DOHH2 (cell line): ENCODE measurements around the gene RTN3.

Experiments
- H3F3A ChIP-seq: fragments of 200-600 bp; sonication (generic), shearing (Covaris generic); 2 replicates; pipeline ENCODE4 v1.6.0; 2016; ENCODE audit warnings: antibody characterized with exemption, mild to moderate bottlenecking; ENCODE audit not compliant: control insufficient read depth, insufficient read depth
- H3K27ac ChIP-seq: fragments of 200-600 bp; sonication (generic); 2 replicates; pipeline ENCODE4 v1.5.1; 2014; ENCODE audit warnings: low read depth, mild to moderate bottlenecking, low read length, moderate library complexity
- H3K27me3 ChIP-seq: fragments of 200-600 bp; sonication (generic); 2 replicates; pipeline ENCODE4 v1.6.1; 2014; ENCODE audit warnings: mild to moderate bottlenecking, low read length, mixed read lengths; ENCODE audit not compliant: control insufficient read depth
- H3K36me3 ChIP-seq: fragments of 200-600 bp; sonication (generic); 2 replicates; pipeline ENCODE4 v1.6.1; 2014; ENCODE audit warnings: mild to moderate bottlenecking, low read length, moderate library complexity, mixed read lengths; ENCODE audit not compliant: control insufficient read depth
- H3K4me1 ChIP-seq: fragments of 200-600 bp; sonication (generic); 2 replicates; pipeline ENCODE4 v1.6.1; 2014; ENCODE audit warnings: mild to moderate bottlenecking, low read length, mixed read lengths; ENCODE audit not compliant: control insufficient read depth
- H3K4me2 ChIP-seq: fragments of 200-600 bp; sonication (generic); 2 replicates; pipeline ENCODE4 v1.6.0; 2014; ENCODE audit warnings: mild to moderate bottlenecking, low read length, moderate library complexity
- H3K4me3 ChIP-seq: fragments of 200-600 bp; sonication (generic); 2 replicates; pipeline ENCODE4 v1.5.1; 2014; ENCODE audit warnings: mild to moderate bottlenecking, low read length, mixed read lengths
- H3K79me2 ChIP-seq: fragments of 200-600 bp; sonication (generic); 2 replicates; pipeline ENCODE4 v1.6.1; 2014; ENCODE audit warnings: mild to moderate bottlenecking, low read length, mixed read lengths; ENCODE audit not compliant: control insufficient read depth
- H3K9me2 ChIP-seq: fragments of 200-600 bp; sonication (generic); replicated peaks from 2 replicates; pipeline ENCODE4 v1.6.1; 2014; ENCODE audit warnings: mild to moderate bottlenecking, low read length, mixed read lengths; ENCODE audit not compliant: control insufficient read depth
- H3K9me3 ChIP-seq: fragments of 200-600 bp; sonication (generic); 2 replicates; pipeline ENCODE4 v1.6.1; 2014; ENCODE audit warnings: antibody characterized with exemption, low read length, mixed read lengths; ENCODE audit not compliant: control insufficient read depth, insufficient read depth
- H4K20me1 ChIP-seq: fragments of 200-600 bp; sonication (generic); 2 replicates; pipeline ENCODE4 v1.6.0; 2014; ENCODE audit warnings: low read depth, mild to moderate bottlenecking, antibody characterized with exemption, low read length, moderate library complexity; ENCODE audit not compliant: control insufficient read depth, insufficient read depth
- EZH2phosphoT487 ChIP-seq: fragments of 200-600 bp; sonication (generic); IDR thresholded peaks from 2 replicates; pipeline ENCODE4 v1.6.1; 2017; ENCODE audit warnings: borderline replicate concordance, mild to moderate bottlenecking, antibody characterized with exemption, low read length, moderate library complexity, mixed read lengths
- TF ChIP-seq, protein P1 (sequence below): fragments of 200-600 bp; sonication (generic); IDR thresholded peaks from one replicate; pipeline ENCODE4 v1.5.1; 2014; ENCODE audit warnings: antibody characterized with exemption, mild to moderate bottlenecking, low read depth, low read length; ENCODE audit not compliant: poor library complexity, severe bottlenecking

The RTN3 gene

DNA sequence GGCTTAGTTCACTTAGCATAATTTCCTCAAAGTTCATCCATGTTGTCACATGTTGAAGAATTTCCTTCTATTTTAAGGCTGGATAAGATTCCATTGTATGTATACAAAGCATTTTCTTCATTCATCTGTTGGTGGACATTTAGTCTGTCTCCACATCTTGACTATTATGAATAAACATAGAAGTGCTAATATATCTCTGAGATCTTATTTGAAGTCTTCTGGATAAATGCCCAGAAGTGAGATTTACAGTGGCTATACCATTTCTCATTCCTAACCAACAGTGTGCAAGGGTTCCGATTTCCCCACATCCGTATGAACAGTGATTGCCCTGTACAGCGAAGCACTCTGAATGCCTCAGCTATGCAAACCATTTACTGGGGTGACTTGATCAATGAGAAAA is 93.9 kb downstream of the RTN3 start:
- no peak overlapping the region for H3K4me3 ChIP-seq
- no peak overlapping the region for H3K27ac ChIP-seq
- H3K27me3 ChIP-seq = peaks cover 38% of the 10 kb centered on the region
- H3K9me2 ChIP-seq = no peaks in the 10 kb centered on the region
- H4K20me1 ChIP-seq = no peaks in the 10 kb centered on the region
- H3K79me2 ChIP-seq = no peaks in the 10 kb centered on the region
- TF ChIP-seq, protein P1, sequence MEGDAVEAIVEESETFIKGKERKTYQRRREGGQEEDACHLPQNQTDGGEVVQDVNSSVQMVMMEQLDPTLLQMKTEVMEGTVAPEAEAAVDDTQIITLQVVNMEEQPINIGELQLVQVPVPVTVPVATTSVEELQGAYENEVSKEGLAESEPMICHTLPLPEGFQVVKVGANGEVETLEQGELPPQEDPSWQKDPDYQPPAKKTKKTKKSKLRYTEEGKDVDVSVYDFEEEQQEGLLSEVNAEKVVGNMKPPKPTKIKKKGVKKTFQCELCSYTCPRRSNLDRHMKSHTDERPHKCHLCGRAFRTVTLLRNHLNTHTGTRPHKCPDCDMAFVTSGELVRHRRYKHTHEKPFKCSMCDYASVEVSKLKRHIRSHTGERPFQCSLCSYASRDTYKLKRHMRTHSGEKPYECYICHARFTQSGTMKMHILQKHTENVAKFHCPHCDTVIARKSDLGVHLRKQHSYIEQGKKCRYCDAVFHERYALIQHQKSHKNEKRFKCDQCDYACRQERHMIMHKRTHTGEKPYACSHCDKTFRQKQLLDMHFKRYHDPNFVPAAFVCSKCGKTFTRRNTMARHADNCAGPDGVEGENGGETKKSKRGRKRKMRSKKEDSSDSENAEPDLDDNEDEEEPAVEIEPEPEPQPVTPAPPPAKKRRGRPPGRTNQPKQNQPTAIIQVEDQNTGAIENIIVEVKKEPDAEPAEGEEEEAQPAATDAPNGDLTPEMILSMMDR = no peak
- no peak for TF ChIP-seq EZH2phosphoT487
- peaks cover 3% of the 10 kb centered on the region; the same call in 1 of the 2 replicates for H3F3A ChIP-seq
- H3K36me3 ChIP-seq = no peaks in the 10 kb centered on the region
- H3K4me2 ChIP-seq = no peak overlapping the region
- no peaks in the 10 kb centered on the region for H3K9me3 ChIP-seq
- H3K4me1 ChIP-seq = no peaks in the 10 kb centered on the region

DNA sequence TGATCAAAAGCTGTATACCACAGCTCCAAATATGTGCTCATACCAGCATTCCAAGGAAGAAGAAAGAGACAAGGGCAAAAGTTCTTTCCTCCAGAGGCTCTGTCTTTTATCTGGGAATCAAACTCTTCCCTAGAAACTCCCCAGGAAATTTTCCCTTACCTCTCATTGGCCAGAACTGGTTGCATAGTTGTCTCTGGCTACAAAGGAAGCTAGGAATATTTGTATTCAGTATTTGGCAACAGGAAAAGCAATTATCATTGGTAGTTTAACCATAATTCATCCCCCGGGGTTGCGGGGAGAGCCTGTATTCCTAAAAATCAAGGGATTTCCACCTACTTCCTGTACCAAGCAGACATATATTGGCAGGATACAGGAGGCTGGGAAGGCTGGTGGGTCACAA is 97.7 kb downstream of the RTN3 start:
- Histone ChIP-seq H3K9me3 (no peaks in the 10 kb centered on the region), H3K4me2 (no peak overlapping the region), H4K20me1 (no peaks in the 10 kb centered on the region), H3F3A (no peaks in the 10 kb centered on the region), H3K27me3 (peaks cover 12% of the 10 kb centered on the region; the same call in 1 of the 2 replicates), H3K36me3 (no peaks in the 10 kb centered on the region), H3K4me3 (no peak overlapping the region), H3K27ac (no peak overlapping the region), H3K4me1 (no peaks in the 10 kb centered on the region), H3K79me2 (no peaks in the 10 kb centered on the region), H3K9me2 (no peaks in the 10 kb centered on the region)
- TF ChIP-seq EZH2phosphoT487 = no peak
- TF ChIP-seq, protein P1 = no peak

DNA sequence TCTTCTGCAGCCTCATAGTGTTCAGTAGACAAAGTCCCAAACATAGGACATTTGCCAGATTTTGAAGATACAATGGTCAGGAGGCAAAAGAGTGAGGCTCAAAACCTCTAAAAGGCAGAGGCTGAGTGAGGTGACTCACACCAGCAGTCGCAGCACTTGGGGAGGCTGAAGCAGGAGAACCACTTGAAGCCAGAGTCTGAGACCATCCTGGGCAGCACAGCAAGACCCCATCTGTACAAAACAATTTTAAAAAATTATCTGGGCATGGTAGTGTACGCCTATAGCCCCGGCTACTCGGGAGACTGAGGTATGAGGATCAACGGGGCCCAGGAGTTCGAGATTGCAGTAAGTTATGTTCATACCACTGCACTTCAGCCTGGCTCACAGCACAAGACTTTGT is 101.4 kb downstream of the RTN3 start:
- Histone ChIP-seq H3K4me3 (no peak overlapping the region), H3K4me2 (no peak overlapping the region), H4K20me1 (no peaks in the 10 kb centered on the region), H3K9me3 (no peaks in the 10 kb centered on the region), H3K27me3 (peaks cover 12% of the 10 kb centered on the region; the same call in 1 of the 2 replicates), H3K27ac (no peak overlapping the region), H3K9me2 (no peaks in the 10 kb centered on the region), H3K4me1 (no peaks in the 10 kb centered on the region), H3K36me3 (no peaks in the 10 kb centered on the region), H3F3A (no peaks in the 10 kb centered on the region), H3K79me2 (no peaks in the 10 kb centered on the region)
- no peak for TF ChIP-seq EZH2phosphoT487
- TF ChIP-seq, protein P1 = no peak
